Loucy (cell line): ENCODE results near the gene FKBP1B.

Source experiments
- H2AFZ ChIP-seq: fragments of 200-600 bp; sonication (generic); 2 replicates; pipeline ENCODE4 v1.6.0; 2016; ENCODE audit warnings: antibody characterized with exemption, mild to moderate bottlenecking, low read length, moderate library complexity
- H3F3A ChIP-seq: fragments of 200-600 bp; 2 replicates; pipeline ENCODE4 v1.6.0; 2016; ENCODE audit warnings: antibody characterized with exemption, low read depth, mild to moderate bottlenecking
- H3K27me3 ChIP-seq: fragments of 200-600 bp; sonication (generic); 2 replicates; pipeline ENCODE4 v1.6.1; 2014; ENCODE audit warnings: low read length, mild to moderate bottlenecking; ENCODE audit not compliant: insufficient read depth, poor library complexity, severe bottlenecking
- H3K36me3 ChIP-seq: fragments of 200-600 bp; sonication (generic); 2 replicates; pipeline ENCODE4 v1.6.1; 2016; ENCODE audit warnings: low read length; ENCODE audit not compliant: insufficient read depth
- H3K4me1 ChIP-seq: fragments of 200-600 bp; sonication (generic); 2 replicates; pipeline ENCODE4 v1.5.1; 2014; ENCODE audit warnings: low read length, mild to moderate bottlenecking; ENCODE audit not compliant: insufficient read depth, poor library complexity, severe bottlenecking
- H3K4me2 ChIP-seq: fragments of 200-600 bp; sonication (generic); 2 replicates; pipeline ENCODE4 v1.6.0; 2014; ENCODE audit warnings: antibody characterized with exemption, low read length, low read depth, mild to moderate bottlenecking; ENCODE audit not compliant: poor library complexity, severe bottlenecking
- H3K4me3 ChIP-seq: fragments of 200-600 bp; sonication (generic); 2 replicates; pipeline ENCODE4 v1.5.1; 2014; ENCODE audit warnings: low read length, mild to moderate bottlenecking, mixed read lengths; ENCODE audit not compliant: poor library complexity, severe bottlenecking
- H3K79me2 ChIP-seq: fragments of 200-600 bp; sonication (generic); 2 replicates; pipeline ENCODE4 v1.6.1; 2014; ENCODE audit warnings: low read length; ENCODE audit not compliant: insufficient read depth
- H3K9ac ChIP-seq: fragments of 200-600 bp; sonication (generic); 2 replicates; pipeline ENCODE4 v1.6.0; 2014; ENCODE audit warnings: mild to moderate bottlenecking, low read depth, low read length, moderate library complexity; ENCODE audit not compliant: poor library complexity, severe bottlenecking
- H3K9me2 ChIP-seq: fragments of 200-600 bp; sonication (generic); replicated peaks from 2 replicates; pipeline ENCODE4 v1.6.1; 2016; ENCODE audit warnings: low read depth, low read length, mixed read lengths
- H3K9me3 ChIP-seq: fragments of 200-600 bp; sonication (generic); 2 replicates; pipeline ENCODE4 v1.6.1; 2014; ENCODE audit warnings: mild to moderate bottlenecking, antibody characterized with exemption, low read length, low read depth; ENCODE audit not compliant: insufficient read depth
- H4K20me1 ChIP-seq: fragments of 200-600 bp; sonication (generic); 2 replicates; pipeline ENCODE4 v1.6.0; 2014; ENCODE audit warnings: antibody characterized with exemption, low read length, mild to moderate bottlenecking; ENCODE audit not compliant: insufficient read depth, poor library complexity, severe bottlenecking
- CTCF ChIP-seq: fragments of 200-600 bp; sonication (generic); conservative IDR thresholded peaks from 2 replicates; pipeline ENCODE4 v1.5.1; 2014; ENCODE audit warnings: mild to moderate bottlenecking, antibody characterized with exemption, low read length
- EZH2phosphoT487 ChIP-seq: fragments of 200-600 bp; IDR thresholded peaks from 2 replicates; pipeline ENCODE4 v1.6.1; 2018; ENCODE audit warnings: antibody characterized with exemption, mild to moderate bottlenecking, moderate library complexity, borderline replicate concordance

Gene FKBP1B

GRCh38 chr2:24104906-24105305 lies 55.4 kb downstream of the FKBP1B start:
- Histone ChIP-seq H4K20me1 (no peaks in the 10 kb centered on the region), H3K4me1 (no peaks in the 10 kb centered on the region), H3K27me3 (no peaks in the 10 kb centered on the region), H2AFZ (no peak overlapping the region), H3K4me3 (no peak overlapping the region), H3K36me3 (no peaks in the 10 kb centered on the region), H3K9me3 (peaks cover 2% of the 10 kb centered on the region; the same call in 1 of the 2 replicates), H3K9ac (no peak overlapping the region), H3K79me2 (no peaks in the 10 kb centered on the region), H3F3A (no peaks in the 10 kb centered on the region), H3K9me2 (no peaks in the 10 kb centered on the region), H3K4me2 (no peak overlapping the region)
- no peak for TF ChIP-seq CTCF
- no peak for TF ChIP-seq EZH2phosphoT487

- Histone ChIP-seq H3K79me2 (no peaks in the 10 kb centered on the region), H3K9me3 (peaks cover 2% of the 10 kb centered on the region; the same call in 1 of the 2 replicates)
These were observed 56.3 kb downstream of the FKBP1B start for GRCh38 chr2:24105816-24106215.

GRCh38 chr2:24106786-24107185 lies 57.2 kb downstream of the FKBP1B start:
- no peak overlapping the region for H2AFZ ChIP-seq
- H3K9me2 ChIP-seq = no peaks in the 10 kb centered on the region
- H3K4me3 ChIP-seq = no peak overlapping the region
- H4K20me1 ChIP-seq = no peaks in the 10 kb centered on the region
- no peaks in the 10 kb centered on the region for H3F3A ChIP-seq
- no peak overlapping the region for H3K4me2 ChIP-seq
- no peaks in the 10 kb centered on the region for H3K36me3 ChIP-seq
- H3K27me3 ChIP-seq = no peaks in the 10 kb centered on the region
- H3K9me3 ChIP-seq = peaks cover 2% of the 10 kb centered on the region; the same call in 1 of the 2 replicates
- no peaks in the 10 kb centered on the region for H3K4me1 ChIP-seq
- no peak overlapping the region for H3K9ac ChIP-seq
- no peaks in the 10 kb centered on the region for H3K79me2 ChIP-seq
- TF ChIP-seq EZH2phosphoT487 (no peak), CTCF (no peak)

More at GRCh38 chr2:24105816-24106215, 56.3 kb downstream of the FKBP1B start:
- Histone ChIP-seq H3K9me2 (no peaks in the 10 kb centered on the region), H3K27me3 (no peaks in the 10 kb centered on the region), H3K4me1 (no peaks in the 10 kb centered on the region), H3K36me3 (no peaks in the 10 kb centered on the region), H3K4me3 (no peak overlapping the region), H2AFZ (no peak overlapping the region), H3K9ac (no peak overlapping the region), H4K20me1 (no peaks in the 10 kb centered on the region), H3K4me2 (no peak overlapping the region), H3F3A (no peaks in the 10 kb centered on the region)
- TF ChIP-seq EZH2phosphoT487 = no peak
- no peak for TF ChIP-seq CTCF
